Endothelial cell of umbilical vein (primary cell): ENCODE measurements around the gene DUSP3. TPM values are rescaled to one million over a fixed set of nuclear protein-coding genes. Genes with fewer than 3 reads are reported as not detected.

ENCODE experiments used
- BruUV-seq: library from RNA; stranded (reverse); fragments of 400-500 nt; replicated peaks from 2 replicates; lab custom pipeline; 2021; lab: Mats Ljungman, UMichigan
- CTCF ChIA-PET: fragments of 300-600, 350-600 bp; sonication (Branson Sonifier 250); formaldehyde crosslinking; loops from one replicate; lab custom pipeline; 2021; ENCODE audit warnings: antibody characterized with exemption, inconsistent platforms; lab: Charles Lee
- POLR2A ChIA-PET: fragments of 300-600, 350-600 bp; sonication (Branson Sonifier 250); formaldehyde crosslinking; loops from one replicate; lab custom pipeline; 2021; ENCODE audit warnings: antibody characterized with exemption, inconsistent platforms; lab: Charles Lee
- DNase-seq: peaks from one replicate; pipeline ENCODE4 v3.0.0-alpha.2; 2011; ENCODE audit warnings: low read depth, low spot score
- FAIRE-seq: peaks from 2 replicates; lab custom pipeline; 2011; peaks lifted over from hg19 to GRCh38; lab: Jason Lieb, UNC
- H2AFZ ChIP-seq: 2 replicates; pipeline ENCODE4 v1.6.0; 2012; ENCODE audit warnings: low read depth, low read length, control low read depth, inconsistent platforms
- H3K27ac ChIP-seq: 2 replicates; pipeline ENCODE4 v1.5.1; 2011; ENCODE audit warnings: low read depth, mild to moderate bottlenecking, control low read depth, low read length, moderate library complexity; ENCODE audit not compliant: insufficient read depth
- H3K27me3 ChIP-seq, 2 experiments: 2 replicates each; pipeline versions ENCODE4 v1.6.0 to v1.6.1; 2011; ENCODE audit warnings: low read length in 2 of 2, mixed read lengths in 1 of 2; ENCODE audit not compliant: control insufficient read depth in 2 of 2, insufficient read depth in 2 of 2
- H3K36me3 ChIP-seq, 2 experiments: 2 replicates in 1 of 2; 3 replicates in 1 of 2; pipeline ENCODE4 v1.5.1; 2011; ENCODE audit warnings: low read length in 2 of 2, mild to moderate bottlenecking in 1 of 2, moderate library complexity in 1 of 2; ENCODE audit not compliant: control insufficient read depth in 2 of 2, insufficient read depth in 2 of 2; ENCODE audit errors: extremely low read depth in 1 of 2
- H3K4me1 ChIP-seq: 3 replicates; pipeline ENCODE4 v1.5.1; 2011; ENCODE audit warnings: mild to moderate bottlenecking, low read length; ENCODE audit not compliant: control insufficient read depth, insufficient read depth; ENCODE audit errors: extremely low read depth
- H3K4me2 ChIP-seq: 2 replicates; pipeline ENCODE4 v1.6.1; 2011; ENCODE audit warnings: low read length, control low read depth, mixed read lengths; ENCODE audit not compliant: insufficient read depth
- H3K4me3 ChIP-seq, 3 experiments: fragments of 200-600 bp in 1 of 3; sonication (generic), shearing (Covaris generic) in 1 of 3; replicated peaks in 1 of 3; 2 replicates each; pipeline ENCODE4 v1.5.1; 2011 to 2016; ENCODE audit warnings: control low read depth in 3 of 3, low read length in 3 of 3, mild to moderate bottlenecking in 2 of 3, inconsistent platforms in 1 of 3, low read depth in 1 of 3, moderate library complexity in 1 of 3; ENCODE audit not compliant: insufficient read depth in 1 of 3
- H3K79me2 ChIP-seq: 2 replicates; pipeline ENCODE4 v1.6.0; 2012; ENCODE audit warnings: low read length, inconsistent platforms; ENCODE audit not compliant: control insufficient read depth, insufficient read depth
- H3K9ac ChIP-seq: replicated peaks from 2 replicates; pipeline ENCODE3; 2011; ENCODE audit warnings: low read length, control low read depth; ENCODE audit not compliant: insufficient read depth; ENCODE audit errors: extremely low read depth
- H3K9me1 ChIP-seq: replicated peaks from 3 replicates; pipeline ENCODE4 v1.6.0; 2011; ENCODE audit warnings: mild to moderate bottlenecking, low read length; ENCODE audit not compliant: control insufficient read depth, insufficient read depth; ENCODE audit errors: extremely low read depth
- H3K9me3 ChIP-seq: replicated peaks from 2 replicates; pipeline ENCODE4 v1.5.1; 2012; ENCODE audit warnings: low read length, inconsistent platforms; ENCODE audit not compliant: control insufficient read depth, insufficient read depth
- H4K20me1 ChIP-seq: replicated peaks from 2 replicates; pipeline ENCODE3; 2011; ENCODE audit warnings: mild to moderate bottlenecking, low read length; ENCODE audit not compliant: control insufficient read depth, insufficient read depth; ENCODE audit errors: extremely low read depth
- CTCF ChIP-seq, 2 donors: IDR thresholded peaks; 1 replicate in 1 of 2; 2 replicates in 1 of 2; pipeline ENCODE4 v1.5.1; 2011; ENCODE audit warnings: low read length in 2 of 2, mild to moderate bottlenecking in 2 of 2, moderate library complexity in 2 of 2, control low read depth in 1 of 2, inconsistent platforms in 1 of 2, low read depth in 1 of 2; ENCODE audit not compliant: insufficient read depth in 1 of 2; ENCODE audit errors: extremely low read depth in 1 of 2
- EZH2 ChIP-seq: IDR thresholded peaks from 2 replicates; pipeline ENCODE4 v1.6.1; 2012; ENCODE audit warnings: borderline replicate concordance, low read depth, mild to moderate bottlenecking, moderate library complexity, low read length, inconsistent platforms; ENCODE audit not compliant: severe bottlenecking
- FOS ChIP-seq: IDR thresholded peaks from 2 replicates; pipeline ENCODE4 v1.6.1; 2011; ENCODE audit warnings: mild to moderate bottlenecking, low read length, moderate library complexity, borderline replicate concordance; ENCODE audit not compliant: insufficient read depth
- GATA2 ChIP-seq: IDR thresholded peaks from 2 replicates; pipeline ENCODE4 v1.7.0; 2011; ENCODE audit warnings: low read depth, mild to moderate bottlenecking, moderate library complexity, mixed read lengths, low read length; ENCODE audit not compliant: insufficient read length, insufficient read depth
- JUN ChIP-seq: IDR thresholded peaks from 2 replicates; pipeline ENCODE4 v1.6.1; 2011; ENCODE audit warnings: borderline replicate concordance, low read depth; ENCODE audit not compliant: insufficient read length, insufficient read depth
- MAX ChIP-seq: IDR thresholded peaks from 2 replicates; pipeline ENCODE4 v1.6.1; 2011; ENCODE audit not compliant: insufficient read depth, insufficient read length
- MYC ChIP-seq: IDR thresholded peaks from one replicate; pipeline ENCODE4 v1.6.1; 2011; ENCODE audit warnings: mild to moderate bottlenecking, low read depth, low read length
- POLR2A ChIP-seq: IDR thresholded peaks from 2 replicates; pipeline ENCODE4 v1.6.1; 2012; ENCODE audit warnings: low read depth, mild to moderate bottlenecking, control low read depth, low read length
- POLR2AphosphoS5 ChIP-seq: IDR thresholded peaks from 2 replicates; pipeline ENCODE4 v1.6.1; 2012; ENCODE audit warnings: low read depth, mild to moderate bottlenecking, control low read depth, low read length, moderate library complexity; ENCODE audit not compliant: insufficient read depth
- dilution Hi-C: fragments of 300-500 bp; cut with MboI; formaldehyde crosslinking; loops from one replicate; pipeline ENCODE4 v1.15.0; 2019; ENCODE audit warnings: low sequenced_read_pairs; ENCODE audit not compliant: extremely low pct_ligation_motif_present
- intact Hi-C: fragments of 100-400 bp; cut with micrococcal nuclease; formaldehyde crosslinking; loops from one replicate; pipeline ENCODE4 v1.10.0; 2022
- polyA plus RNA-seq, 4 experiments: library from polyadenylated mRNA; depleted of rRNA in 3 of 4; stranded (reverse) in 3 of 4; unstranded in 1 of 4; fragments of >200 nt; gene quantifications; 2 replicates each; pipeline versions ENCODE4 v1.2.1 to v1.2.3, GENCODE V29; 2011 to 2012; ENCODE audit warnings: missing spikeins in 1 of 4
- total RNA-seq: library from RNA; stranded (reverse); gene quantifications from 2 replicates; pipeline ENCODE4 v1.2.3, GENCODE V29; 2021

Gene DUSP3
- total and polyA plus RNA-seq, 2 donors (not counting 3 experiments of a cell fraction or from before 2014, with no cell fraction given): 46.8 to 57.7 TPM

- dilution Hi-C loops: no loop called here
- Histone ChIP-seq H3K9me1 (no peaks in the 10 kb centered on the region), H3K4me1 (peaks cover 2% of the 10 kb centered on the region), H3K9ac (no peak overlapping the region), H3K4me2 (no peak overlapping the region), H3K27ac (no peak overlapping the region), H3K79me2 (no peaks in the 10 kb centered on the region), H3K36me3 (no peaks in the 10 kb centered on the region), H3K4me3 (no peak overlapping the region), H2AFZ (no peak overlapping the region), H4K20me1 (no peaks in the 10 kb centered on the region), H3K9me3 (no peaks in the 10 kb centered on the region), H3K27me3 (peaks cover 8 to 13% of the 10 kb centered on the region in 2 experiments)
- DNase-seq: peak; percentile 93
- TF ChIP-seq MYC (no peak), CTCF (IDR thresholded peaks at IDR 0.05; ENCODE audit: extremely low read depth in 1 of 2, insufficient read depth in 1 of 2, low read depth in 1 of 2, low read length in 2 of 2) (peak; percentile 97 to 100)
- ChIA-PET POLR2A (no interaction called here), CTCF (interaction anchor here (0.8 to 9.4 kb wide), 18 partner anchors 11 to 241 kb away, joined by 3 to 414 read pairs (median 5); partner anchors contain the start of gene CD300LG)
- no TSS peak for BruUV-seq
- intact Hi-C loops: loop anchor here (1.0 kb wide), 2 partner anchors 66 to 184 kb away; no protein-coding TSS in a partner anchor
- FAIRE-seq: peak; percentile 94
Observed at GRCh38 chr17:43760254-43760852, 18.4 kb downstream of the DUSP3 start.

GRCh38 chr17:43759836-43760235, 18.9 kb downstream of the DUSP3 start:
- FAIRE-seq (no peak), DNase-seq (no peak)
- peaks cover 8 to 13% of the 10 kb centered on the region in 2 experiments for H3K27me3 ChIP-seq
- H3K4me2 ChIP-seq: no peak overlapping the region
- no peaks in the 10 kb centered on the region for H3K36me3 ChIP-seq
- no peaks in the 10 kb centered on the region for H3K9me3 ChIP-seq
- no peak overlapping the region for H2AFZ ChIP-seq
- POLR2A ChIA-PET: no interaction called here
- no peaks in the 10 kb centered on the region for H4K20me1 ChIP-seq
- CTCF ChIA-PET: interaction anchor here (0.8 to 9.4 kb wide), 16 partner anchors 11 to 240 kb away, joined by 3 to 414 read pairs (median 6); partner anchors contain the start of gene CD300LG
- intact Hi-C loops (loop anchor here (1.0 kb wide), 2 partner anchors 66 to 184 kb away; no protein-coding TSS in a partner anchor), dilution Hi-C loops (no loop called here)
- H3K79me2 ChIP-seq: no peaks in the 10 kb centered on the region
- peaks cover 3% of the 10 kb centered on the region for H3K4me1 ChIP-seq
- no peak overlapping the region for H3K4me3 ChIP-seq
- no peak overlapping the region for H3K9ac ChIP-seq
- H3K27ac ChIP-seq: no peak overlapping the region
- no peak for TF ChIP-seq FOS
- no peak for TF ChIP-seq MYC
- no peak for TF ChIP-seq MAX
- TF ChIP-seq POLR2A: no peak
- TF ChIP-seq JUN: no peak
- TF ChIP-seq GATA2: no peak
- TF ChIP-seq CTCF (IDR thresholded peaks at IDR 0.05; ENCODE audit: extremely low read depth in 1 of 2, insufficient read depth in 1 of 2, low read depth in 1 of 2, low read length in 2 of 2): no peak
- no peak for TF ChIP-seq POLR2AphosphoS5
- TF ChIP-seq EZH2: no peak
- no TSS peak for BruUV-seq
- no peaks in the 10 kb centered on the region for H3K9me1 ChIP-seq
